ENCODE measurements around the gene ITPRID1.
"Not testable (repeated sequence)": the region's sequence is repeated elsewhere in the genome, so short reads cannot be mapped to it uniquely, and the experiment has no call there.

ITPRID1 gene

GRCh38 chr7:31513790-31514189, at the start of gene ITPRID1:
ITPRID1 (plus strand) TSS chr7:31514090; CDS start chr7:31553025, 38,935 bp downstream.
- DNase-seq: no peak

GRCh38 chr7:31464601-31465000, 49.3 kb upstream of the ITPRID1 start:
- DNase-seq: no peak

DNA sequence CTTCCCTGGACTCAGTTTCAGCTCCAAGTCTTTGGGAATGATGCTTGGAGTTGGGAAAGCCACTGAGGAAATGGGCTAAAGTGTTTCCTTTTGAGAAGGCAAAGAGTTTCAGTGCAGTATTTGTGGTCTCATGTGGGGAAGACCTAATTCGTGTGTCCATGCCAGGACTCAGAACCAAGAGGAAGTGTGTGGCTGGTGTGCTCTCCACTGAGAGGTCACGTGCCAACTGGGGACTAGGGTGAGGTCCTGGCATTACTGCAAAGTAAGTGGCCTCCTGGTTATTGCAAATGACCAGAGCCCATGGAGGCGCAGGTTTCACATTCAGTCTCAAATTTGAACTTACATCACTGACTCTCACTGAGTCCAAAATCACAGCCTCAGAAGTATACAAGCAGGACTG, 48.6 kb upstream of the ITPRID1 start:
- DNase-seq: no peak

DNA sequence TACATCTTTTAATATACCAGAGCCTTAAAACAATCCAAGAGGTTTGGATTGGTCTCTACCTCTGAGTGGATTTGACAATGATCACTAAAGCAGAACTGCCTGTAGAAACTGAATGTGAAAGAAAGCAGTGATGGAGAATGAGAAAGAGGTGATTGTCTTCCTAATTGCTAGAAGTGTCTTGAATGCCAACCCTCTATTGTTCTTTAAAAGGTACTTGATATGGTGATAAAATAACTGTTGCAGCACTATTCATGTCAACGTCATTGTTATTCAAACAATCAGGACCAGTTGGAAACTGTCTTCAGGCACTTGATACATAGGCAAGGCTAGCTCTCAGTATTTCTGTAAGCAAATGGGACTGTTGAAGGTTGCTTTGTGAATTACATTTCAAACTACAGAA, 47.9 kb upstream of the ITPRID1 start:
- no peak for DNase-seq

DNA sequence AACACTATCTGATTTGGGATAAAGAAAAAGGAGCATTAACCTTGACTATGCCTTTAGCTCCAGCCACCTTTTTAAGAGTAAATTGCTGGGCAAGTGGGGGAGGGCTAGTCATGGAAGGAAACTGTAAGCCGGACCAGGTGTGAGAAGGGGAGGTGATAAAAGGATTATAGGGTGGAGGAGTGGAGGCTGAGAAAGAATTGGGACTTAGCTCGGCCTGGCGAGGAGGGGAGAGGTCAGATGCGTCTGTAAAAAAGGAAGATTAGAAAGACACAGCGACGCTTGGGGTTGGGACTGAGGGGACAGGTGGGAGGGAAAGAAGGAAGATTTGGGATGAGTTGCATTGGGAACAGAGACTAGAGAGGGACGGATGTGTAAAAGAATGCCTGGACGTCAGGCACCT, 43.0 kb upstream of the ITPRID1 start:
- not testable (repeated sequence) for DNase-seq

DNA sequence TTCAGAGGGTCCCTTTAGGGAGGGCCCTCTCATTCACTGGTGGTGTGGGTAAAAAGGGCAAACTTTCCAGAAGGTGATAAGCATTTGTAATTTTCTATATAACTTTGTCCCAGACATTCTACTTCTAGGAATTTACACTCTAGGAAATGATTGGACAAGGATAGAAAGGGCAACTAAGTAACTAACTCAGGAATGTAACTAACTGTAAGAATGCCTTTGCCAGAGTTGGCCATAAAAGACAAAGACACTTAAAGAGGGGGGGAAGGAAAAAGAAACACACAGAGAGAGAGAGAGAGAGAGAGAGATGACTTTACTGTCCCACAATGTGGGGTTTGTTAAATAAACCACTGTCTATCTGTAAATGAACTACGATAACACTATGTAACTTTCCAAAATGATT, 38.5 kb upstream of the ITPRID1 start:
- DNase-seq: no peak

GRCh38 chr7:31476073-31476745, 37.7 kb upstream of the ITPRID1 start:
- no peak for DNase-seq

- DNase-seq: no peak
Observed at GRCh38 chr7:31476941-31477677, 36.8 kb upstream of the ITPRID1 start.

GRCh38 chr7:31478018-31478417, 35.9 kb upstream of the ITPRID1 start:
- DNase-seq: no peak

DNA sequence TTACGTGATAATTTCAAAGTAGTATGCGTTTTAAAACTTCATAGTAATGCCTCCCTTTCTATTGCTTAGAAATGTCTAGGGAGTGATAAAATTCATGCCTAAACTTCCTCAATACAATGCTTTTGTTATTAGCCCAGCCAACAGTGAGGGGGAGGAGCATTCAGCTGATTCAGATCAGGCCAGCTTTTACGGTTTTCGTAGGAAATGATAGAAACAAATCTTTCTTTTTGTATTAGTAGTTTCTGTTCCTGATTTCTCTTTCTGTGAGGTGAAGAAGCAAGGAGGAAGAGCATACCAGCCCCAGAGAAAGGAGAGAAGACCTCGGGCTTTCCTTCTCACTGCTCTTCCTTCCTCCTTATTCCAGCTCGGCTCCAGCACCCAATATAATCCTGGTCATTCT, 35.2 kb upstream of the ITPRID1 start:
- no peak for DNase-seq

DNA sequence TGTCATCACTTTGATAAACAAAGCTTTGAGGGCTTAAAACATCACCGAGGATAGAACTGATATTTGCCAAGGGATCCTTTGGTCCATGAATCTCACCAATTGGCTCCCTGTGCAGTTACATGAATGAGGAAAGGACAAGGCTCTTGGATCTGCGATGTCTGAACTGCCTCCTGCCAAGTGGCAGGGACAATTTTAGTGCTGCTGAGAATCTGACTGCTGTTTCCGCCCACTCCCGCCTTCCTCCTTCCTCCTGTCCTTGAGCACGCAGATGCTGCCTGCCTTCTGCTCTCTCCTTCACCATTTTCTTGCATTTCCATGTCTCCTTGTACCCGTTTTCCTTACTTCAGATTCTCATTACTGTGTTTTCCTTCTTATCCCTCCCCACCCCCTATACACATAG, 26.8 kb upstream of the ITPRID1 start:
- no peak for DNase-seq

DNA sequence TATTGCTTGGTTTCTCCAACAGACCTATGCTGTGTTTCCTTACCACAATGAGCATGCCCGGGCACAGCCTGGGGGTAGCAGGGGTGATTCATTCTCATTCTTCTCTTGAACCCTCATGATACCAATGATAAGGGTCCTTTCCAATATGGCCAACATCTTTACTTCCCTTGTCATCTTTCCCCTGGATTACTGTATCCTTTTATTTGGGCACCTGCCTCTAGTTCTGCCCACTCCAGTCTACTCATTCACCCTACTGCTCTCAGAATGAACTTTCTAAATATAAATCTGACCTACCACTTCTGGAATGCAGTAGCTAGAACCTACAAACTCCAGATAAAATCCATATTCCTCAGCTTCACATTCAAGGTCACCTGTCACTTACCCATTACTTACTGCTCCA, 26.4 kb upstream of the ITPRID1 start:
- DNase-seq: no peak

- DNase-seq: no peak
Observed at GRCh38 chr7:31488562-31489203, 25.2 kb upstream of the ITPRID1 start.

DNA sequence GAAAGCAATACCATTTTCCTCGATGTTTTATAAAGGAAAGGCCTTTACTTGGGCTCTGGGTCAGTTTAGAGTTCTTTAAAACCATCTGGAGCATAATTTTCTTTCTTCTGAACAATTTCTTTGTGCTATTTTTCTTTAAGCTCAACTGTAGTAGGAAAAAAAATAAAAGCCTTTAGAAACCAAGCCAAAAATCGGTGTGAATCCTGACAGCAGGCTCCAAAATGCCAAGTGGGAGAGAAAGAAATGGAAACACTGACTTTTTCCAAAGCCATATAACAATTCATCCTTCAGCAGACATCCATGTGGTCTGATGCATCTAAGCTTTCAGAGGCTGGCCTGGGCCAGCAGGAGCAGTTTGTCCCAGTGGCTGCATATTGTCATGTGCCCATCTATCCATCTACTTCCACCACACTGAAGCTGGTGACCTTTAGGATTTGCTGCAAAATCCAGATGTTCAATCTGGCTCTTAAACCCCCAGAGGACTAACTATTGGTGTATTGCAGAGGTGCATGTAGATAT, 23.0 kb upstream of the ITPRID1 start:
- no peak for DNase-seq

DNA sequence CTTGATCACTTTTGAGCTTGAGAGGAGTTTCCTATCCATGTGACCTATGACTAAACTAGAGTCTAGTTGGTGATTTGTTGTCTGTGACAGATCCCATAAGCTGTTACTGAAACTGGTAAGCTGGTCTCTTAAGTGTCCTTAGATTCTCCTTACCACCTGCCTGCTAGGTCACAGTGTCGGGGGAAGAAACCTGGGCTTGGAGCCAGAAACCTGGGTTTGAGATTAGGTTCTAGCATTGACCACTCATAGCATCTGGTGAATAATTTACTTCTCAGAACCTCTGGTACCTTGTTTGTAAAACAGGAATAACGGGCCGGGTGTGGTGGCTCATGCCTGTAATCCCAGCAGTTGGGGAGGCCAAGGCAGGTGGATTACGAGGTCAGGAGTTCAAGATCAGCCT, 21.8 kb upstream of the ITPRID1 start:
- DNase-seq: no peak

DNA sequence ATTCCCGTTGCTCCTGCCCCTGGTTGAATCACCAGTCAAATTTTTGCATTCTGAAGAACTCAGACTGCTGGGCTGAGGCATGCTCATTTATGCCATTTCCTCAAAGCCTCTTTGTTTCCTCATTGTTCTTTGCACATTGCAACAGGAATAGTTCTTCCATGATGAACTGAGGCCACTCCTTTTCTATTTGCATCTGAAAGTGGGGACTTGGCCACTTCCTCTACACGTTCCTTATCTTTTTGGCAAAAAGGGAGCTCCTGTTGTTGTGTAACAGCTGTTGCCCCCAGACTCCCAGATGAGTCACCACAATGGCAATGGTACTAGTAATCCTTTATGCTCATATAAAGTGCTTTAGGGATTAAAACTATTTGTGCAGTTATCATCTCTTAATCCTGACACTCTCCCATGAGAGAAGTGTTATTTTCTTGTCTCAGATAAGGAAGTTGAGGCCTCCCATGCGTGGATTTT, 20.1 kb upstream of the ITPRID1 start:
- DNase-seq: no peak

DNA sequence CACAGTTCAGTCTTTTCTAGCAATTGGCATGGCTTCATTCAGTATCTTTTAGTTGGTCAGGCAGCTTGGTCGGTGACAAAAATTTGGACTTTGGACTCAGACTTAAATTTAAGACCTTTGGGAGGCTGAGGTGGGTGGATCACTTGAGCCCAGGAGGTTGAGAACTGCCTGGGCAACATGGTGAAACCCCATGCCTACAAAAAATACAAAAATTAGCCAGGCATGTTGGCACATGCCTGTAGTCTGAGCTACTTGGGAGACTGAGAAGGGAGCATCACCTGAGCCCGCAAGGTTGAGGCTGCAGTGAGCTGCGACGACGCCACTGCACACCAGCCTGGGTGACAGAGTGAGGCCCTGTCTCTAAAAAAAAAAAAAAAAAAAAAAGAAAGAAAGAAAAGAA, 19.5 kb upstream of the ITPRID1 start:
- no peak for DNase-seq

- no peak for DNase-seq
Observed at GRCh38 chr7:31495653-31496052, 18.2 kb upstream of the ITPRID1 start.

- no peak for DNase-seq
Observed at GRCh38 chr7:31497516-31497915, 16.4 kb upstream of the ITPRID1 start.

- no peak for DNase-seq
Observed at GRCh38 chr7:31500656-31501055, 13.2 kb upstream of the ITPRID1 start.

- no peak for DNase-seq
Observed at GRCh38 chr7:31508823-31509222, 5.1 kb upstream of the ITPRID1 start.

DNA sequence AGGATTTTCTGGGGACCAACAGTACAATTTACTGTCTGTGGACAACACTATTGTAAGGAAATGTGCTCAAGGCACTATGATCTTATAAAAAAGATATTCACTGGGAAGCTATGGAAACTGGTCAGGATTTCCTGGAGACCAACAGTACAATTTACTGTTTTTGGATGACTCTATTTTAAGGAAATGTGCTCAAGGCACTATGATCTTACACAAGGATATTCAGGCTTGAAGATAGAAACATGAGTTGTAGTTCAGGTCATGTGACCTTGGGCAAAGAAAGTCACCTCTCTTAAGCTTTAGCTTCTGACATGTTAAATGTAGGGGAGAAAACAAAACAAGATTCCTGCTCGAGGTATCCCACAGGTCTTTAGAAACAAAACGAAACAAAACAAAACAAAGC, 1.7 kb upstream of the ITPRID1 start:
- no peak for DNase-seq

GRCh38 chr7:31516680-31517502, 3.0 kb downstream of the ITPRID1 start:
- no peak for DNase-seq

Measured in DMS79 (cell line).